ENCODE results near the gene F10.
"Not testable (repeated sequence)": the region's sequence is repeated elsewhere in the genome, so short reads cannot be mapped to it uniquely, and the experiment has no call there.

The F10 gene

DNA sequence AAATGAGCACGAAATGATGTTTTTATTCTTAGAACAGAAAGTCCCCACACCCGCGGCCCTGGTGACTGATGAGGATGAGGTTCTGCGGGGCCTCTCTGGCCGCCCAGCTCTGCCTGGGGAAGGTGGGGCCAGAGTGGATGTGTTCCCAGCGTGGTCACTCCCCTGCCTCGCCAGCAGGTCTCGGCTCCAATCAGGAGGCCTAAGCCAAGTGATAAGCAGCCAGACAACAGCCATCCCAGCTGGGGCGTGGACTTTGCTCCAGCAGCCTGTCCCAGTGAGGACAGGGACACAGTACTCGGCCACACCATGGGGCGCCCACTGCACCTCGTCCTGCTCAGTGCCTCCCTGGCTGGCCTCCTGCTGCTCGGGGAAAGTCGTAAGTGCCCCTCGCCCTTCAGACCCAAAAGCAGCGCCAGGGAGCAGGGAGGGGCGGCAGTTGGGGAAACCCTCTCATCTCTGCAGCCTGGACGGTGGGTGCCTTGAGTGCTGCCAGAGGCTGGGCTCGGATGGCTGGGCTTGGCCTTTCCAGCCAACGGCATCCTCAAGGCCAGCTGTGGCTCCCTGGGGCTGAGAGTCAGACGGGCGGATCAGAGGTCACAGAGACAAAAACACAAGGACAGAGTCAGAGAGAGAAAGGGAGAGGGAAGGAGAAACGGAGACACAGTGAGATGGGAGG is at the start of gene F10:
Gene F10, plus strand, starts transcription at position 250 of the 676 bp plus-strand sequence. Its CDS starts 57 bp downstream, at position 307.
- no peak for DNase-seq

DNA sequence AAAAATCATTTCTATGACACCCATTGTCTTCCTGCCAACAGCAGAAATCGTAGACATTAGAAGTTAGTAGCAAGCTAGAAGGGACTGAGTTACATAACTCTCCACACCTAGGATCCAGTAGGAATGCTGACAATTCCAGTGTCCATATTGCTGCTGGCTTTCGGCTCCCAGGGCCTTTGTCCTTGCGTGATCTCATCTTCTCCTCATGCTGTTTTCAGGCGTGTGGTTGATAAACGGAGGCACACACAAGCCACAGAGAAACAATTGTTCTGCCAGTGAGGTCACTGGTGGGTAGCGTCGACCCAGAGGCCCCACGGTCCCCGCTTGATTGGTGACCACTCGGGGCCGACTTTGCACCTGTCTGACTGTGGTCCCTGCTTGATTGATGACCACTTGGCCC is 48.7 kb upstream of the F10 start:
- DNase-seq = no peak

DNA sequence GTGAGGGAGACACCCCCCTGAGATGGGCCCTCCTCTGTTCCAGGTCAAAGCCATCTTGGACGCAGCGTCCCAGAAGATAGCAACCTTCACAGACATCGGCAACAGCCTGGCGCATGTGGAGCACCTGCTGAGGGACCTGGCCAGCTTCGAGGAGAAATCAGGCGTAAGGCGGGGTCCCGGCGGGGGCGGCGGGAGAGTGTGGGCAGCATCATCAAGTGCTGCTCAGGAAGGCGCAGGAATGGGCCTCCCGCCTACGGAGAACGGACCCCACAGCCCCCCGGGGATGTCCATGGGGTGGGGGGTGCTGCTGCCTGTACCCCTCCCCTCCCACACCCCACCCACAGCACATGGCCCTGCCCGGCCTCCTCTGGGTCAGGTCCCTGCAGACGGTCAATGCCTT is 48.2 kb upstream of the F10 start:
- DNase-seq = no peak

DNA sequence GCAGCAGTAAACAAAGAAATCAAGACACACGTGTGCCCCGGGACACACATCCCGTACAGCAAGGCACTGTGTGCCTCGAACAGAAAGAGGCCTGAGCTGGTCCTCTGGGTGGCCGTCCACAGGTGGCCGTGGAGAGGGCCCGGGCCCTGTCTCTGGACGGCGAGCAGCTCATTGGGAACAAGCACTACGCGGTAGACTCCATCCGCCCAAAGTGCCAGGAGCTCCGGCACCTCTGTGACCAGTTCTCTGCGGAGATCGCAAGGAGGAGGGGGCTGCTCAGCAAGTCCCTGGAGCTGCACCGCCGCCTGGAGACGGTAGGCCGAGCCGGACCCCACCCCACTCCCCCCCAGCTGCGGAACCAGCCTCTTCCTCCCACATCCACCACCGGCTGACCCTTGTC is 47.7 kb upstream of the F10 start:
- no peak for DNase-seq

DNA sequence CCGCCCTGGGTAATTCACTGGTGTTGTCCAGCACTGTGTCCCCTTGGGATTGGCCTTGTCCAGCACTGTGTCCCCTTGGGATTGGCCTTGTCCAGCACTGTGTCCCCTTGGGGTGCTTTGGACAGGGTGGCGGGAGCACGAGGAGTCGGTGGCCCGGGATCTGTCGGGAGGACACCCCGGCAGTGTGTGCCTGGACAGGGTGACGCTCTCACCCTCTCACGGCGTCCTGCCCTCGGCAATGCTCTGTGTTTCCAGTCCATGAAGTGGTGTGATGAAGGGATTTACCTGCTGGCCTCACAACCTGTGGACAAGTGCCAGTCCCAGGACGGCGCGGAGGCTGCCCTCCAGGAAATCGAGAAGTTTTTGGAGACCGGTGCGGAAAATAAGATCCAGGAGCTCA is 46.9 kb upstream of the F10 start:
- DNase-seq = no peak

DNA sequence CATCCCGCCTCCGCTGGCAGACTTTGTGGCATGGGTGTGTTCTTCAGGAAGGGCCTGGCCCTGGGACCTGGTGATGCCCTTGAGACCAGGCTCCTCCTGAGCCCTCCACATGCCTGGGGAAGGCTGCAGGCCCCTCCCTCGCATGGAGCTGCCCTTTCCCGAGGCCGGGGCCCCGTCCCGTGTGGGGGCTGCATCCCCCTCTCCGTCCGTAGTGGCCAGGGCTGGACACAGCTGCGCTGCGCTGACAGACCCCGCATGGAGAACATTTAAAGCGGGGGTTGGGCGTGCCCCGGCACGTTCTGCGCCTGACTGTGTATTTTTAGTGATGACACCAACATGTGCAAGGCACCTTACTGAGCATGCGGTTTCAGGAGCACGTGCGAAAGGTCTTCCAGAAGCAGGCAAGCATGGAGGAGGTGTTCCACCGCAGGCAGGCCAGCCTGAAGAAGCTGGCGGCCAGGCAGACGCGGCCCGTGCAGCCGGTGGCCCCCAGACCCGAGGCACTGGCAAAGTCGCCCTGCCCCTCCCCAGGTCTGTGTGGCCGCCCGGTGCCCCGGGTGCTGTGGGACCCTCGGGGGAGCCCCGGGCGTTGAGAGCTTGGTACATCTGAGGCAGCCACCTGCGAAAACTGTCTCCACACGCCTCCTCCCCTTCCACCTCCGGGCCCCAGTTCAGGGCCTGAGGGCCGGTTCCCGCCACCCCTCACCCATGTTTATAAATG is 45.8 kb upstream of the F10 start:
- no peak for DNase-seq

DNA sequence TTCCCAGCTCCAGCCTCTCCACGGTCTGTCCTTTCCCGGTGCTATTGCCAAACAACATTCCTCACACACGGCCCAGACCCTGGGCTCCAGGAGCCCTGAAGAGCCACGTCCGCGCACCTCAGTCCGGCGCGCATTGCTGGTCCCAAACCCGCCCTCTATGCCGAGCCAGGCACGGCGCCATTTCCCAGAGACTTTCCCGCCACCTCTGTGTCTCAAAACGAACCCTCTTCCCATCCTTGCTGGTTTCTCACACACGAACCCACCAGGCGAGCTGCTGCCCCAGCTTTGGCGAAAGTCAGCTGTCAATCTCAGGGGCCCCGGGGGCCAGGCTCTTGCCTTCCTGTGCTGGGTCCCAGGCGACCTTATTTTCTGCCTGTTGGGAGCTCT is 45.0 kb upstream of the F10 start:
- DNase-seq = no peak

DNA sequence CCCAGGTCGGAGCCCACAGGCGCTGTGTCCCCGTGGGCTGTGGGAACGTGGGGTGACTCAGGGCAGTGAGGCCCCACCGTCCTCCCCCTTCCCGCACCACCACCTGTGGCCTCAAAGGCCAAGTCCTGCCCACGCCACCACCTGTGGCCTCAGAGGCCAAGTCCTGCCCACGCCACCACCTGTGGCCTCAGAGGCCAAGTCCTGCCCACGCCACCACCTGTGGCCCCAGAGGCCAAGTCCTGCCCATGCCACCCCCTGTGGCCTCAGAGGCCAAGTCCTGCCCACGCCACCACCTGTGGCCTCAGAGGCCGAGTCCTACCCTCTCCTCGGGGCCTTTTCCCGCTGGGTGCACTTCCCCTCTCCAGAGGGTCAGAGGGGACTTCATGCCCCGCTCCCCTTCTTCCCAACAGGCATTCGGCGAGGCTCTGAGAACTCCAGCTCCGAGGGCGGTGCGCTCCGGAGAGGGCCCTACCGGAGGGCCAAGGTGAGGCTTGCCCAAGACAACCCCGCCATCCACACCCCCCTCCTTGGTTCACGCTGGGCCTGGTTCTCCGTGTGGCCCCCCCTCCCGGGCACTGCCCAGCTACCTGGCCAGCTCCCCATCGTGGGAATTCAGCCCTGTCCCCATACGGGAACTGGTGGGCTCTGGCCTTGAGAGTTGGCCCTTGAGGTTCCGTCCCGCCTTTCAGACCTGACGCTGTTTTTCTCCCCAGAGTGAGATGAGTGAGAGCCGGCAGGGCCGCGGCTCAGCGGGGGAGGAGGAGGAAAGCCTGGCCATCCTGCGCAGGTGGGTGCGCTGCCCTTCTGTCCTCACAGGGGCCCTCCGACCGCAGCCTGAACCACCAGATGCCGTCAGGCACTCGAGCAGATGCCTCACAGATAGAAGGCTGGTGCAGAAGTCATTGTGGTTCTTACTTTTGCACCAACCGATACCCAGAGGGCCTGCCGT is 44.4 kb upstream of the F10 start:
- DNase-seq = no peak

DNA sequence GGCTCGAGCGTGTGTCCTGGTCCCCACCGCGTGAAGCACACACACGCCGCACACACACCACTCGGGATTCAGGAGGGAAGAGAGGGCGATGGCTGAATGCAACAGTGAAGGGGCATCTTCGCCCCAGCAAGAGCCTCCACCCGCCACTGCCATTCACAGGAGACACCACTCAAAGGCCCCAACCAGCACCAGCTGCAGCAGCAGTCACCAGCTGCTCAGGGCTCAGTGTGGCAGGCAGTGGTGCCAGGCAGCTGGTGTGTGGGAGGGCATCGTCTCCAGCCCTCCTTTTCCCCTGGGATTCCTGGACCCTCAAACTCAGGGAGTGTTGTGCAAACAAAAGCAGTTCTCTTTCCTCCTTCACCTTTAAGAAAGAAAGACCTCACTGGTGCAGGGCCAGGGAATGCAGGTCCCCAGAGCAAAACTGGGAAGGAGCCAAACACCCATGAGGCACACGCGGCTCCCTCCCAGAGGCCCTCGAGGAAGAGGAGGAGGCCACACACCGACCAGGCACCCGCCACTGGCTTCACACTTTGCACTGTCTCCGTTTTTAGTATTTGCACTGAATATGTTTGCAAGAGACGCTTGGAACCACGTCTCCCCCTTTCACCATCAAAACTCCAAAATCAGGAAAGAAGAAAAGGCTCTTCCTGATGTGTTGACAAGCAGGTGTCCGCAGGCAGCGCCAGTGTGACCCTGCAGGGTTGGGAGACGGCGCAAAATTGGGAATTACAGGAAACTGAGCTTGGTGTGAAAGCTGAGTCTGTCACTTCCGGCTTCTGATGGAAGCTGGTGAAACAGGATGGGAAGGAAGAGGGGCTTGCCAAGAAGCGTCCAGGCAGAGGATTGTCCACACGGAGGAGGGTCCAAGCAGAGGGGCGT is 43.5 kb upstream of the F10 start:
- no peak for DNase-seq

DNA sequence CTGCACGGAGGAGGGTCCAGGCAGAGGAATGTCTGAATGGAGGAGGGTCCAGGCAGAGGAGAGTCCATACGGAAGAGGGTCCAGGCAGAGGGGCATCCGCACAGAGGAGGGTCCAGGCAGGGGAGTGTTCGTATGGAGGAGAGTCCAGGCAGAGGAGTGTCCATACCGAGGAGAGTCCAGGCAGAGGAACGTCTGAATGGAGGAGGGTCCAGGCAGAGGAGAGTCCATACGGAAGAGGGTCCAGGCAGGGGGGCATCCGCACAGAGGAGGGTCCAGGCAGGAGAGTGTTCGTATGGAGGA is 42.9 kb upstream of the F10 start:
- DNase-seq = not testable (repeated sequence)

DNA sequence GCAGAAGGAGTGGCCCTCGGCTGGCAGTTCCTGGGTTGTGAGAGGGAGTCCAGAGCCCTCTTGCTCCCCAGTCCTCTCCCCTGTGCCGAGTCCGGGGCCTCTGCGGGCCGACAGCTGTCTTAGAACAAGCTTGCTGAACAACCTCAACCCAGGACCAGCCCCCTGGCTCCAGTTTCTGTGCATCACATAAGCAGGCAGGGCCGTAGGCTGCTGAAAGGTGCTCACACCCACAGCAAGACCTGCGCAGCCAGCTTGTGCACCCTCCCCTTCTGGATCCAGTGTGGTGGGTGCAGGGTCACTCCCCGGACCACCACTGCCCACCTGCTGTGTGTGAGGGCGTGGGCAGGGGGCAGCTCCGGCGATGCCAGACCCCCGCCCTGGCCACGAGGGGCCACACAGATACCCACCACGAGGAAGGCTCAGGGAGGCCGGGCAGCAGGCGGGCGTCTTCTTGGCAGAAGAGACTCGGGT is 42.2 kb upstream of the F10 start:
- no peak for DNase-seq

DNA sequence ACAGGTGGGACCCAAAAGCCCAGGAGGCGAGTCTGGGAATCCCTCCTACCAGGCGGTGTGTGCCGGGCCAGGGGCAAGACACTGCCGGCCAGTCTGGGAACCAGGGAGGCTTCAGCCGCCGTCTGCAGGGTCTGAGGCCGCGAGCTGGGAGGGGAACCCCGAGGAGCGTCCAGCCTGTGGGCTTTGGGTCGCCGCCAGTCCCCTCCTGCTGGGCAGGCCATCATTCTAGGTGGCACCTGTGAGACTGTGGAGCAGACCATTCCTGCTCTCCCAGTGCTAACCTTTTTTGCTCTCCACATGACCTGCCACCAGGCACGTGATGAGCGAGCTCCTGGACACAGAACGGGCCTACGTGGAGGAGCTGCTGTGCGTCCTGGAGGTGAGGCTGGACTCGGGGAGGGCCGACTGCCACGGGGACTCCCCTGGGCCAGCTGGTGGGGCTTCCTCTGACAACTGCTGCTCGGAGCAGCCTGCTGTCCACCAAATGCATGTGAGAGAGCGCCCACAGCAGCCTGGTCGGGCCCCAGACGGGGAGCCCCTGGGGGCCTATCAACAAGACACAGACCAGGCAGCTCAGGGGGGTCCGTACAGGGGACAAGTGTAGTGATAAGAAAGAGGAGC is 41.6 kb upstream of the F10 start:
- DNase-seq = no peak

DNA sequence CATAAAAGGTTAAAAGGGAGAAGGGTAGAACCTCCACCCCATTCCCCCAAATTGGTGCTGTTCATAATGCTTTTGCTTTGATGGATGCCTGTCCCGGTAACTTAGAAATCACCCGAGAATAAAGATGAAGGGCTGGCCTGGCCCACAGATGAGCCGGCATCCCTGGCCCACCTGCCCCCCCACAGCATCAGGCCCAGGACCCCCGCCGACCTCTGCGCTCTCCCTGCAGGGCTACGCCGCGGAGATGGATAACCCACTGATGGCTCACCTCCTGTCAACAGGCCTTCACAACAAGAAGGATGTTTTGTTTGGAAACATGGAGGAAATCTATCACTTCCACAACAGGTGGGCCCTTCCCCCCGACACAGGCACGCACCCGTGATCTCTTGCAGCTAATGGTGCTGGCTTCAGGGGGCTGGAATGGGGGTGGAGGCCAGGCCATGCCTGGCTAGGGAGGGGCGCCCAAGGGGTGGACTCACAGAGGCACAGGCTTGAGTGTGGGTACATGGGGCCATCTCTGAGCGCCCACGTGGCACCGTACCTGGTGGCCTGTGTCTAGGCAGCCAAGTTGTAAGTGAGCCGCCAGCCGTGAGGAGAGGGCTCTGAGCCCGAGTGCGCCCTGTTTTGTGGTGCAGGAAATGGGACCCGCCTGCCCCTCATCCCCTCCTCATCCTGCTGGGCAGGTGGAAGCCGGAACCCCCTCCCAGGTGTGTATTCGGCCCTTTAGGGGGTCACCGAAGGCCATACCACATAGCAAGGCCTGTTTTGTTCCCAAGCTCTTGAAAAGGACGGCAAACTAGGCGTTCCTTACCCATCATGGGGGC is 40.2 kb upstream of the F10 start:
- DNase-seq = no peak

DNA sequence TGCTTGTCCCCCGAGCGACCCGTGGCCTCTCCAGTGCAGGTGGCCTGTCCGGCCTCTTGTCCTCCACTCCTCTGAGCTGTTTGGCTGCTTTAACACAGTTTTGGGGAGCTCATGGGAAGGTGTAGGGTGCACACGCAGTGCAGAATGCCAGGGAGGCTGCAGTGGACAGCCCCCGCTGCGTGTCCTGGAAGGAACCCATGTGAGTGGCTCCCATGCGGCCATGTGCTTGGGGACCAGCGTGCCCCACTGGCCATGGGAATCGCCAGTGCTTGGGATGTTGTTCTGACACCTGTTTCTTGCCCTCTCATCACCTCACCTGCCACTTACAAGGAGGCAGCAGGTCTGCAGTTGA is 39.6 kb upstream of the F10 start:
- no peak for DNase-seq

DNA sequence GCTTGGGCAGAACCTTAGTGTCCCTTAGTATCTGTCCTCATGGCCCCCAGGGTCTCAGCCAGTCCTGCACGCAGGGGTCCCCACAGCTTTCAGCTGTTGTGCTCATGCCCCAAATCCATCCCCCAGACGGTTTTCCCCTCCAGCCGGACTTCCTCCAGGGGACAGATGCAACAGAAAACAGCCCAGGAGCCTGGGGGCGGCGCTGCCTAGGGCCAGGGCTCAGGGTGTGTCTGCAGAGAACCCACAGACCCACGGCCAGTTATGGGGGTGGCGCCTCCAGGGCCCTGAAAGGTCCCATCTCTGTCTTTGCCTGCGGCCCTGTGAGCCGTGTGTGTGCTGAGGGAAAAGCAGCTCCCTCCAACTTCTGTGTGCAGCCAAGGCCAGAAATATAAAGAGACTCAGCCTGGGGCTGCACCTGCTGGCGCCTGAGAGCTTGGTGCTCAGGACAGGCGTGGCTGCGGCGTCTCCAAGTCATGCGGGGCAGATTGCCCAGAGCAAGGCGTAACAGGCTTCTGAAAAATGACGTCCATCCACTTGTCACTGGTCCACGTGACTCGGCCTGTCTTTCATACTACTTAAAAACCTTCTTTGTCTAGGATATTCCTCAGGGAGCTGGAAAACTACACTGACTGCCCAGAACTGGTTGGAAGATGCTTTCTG is 39.1 kb upstream of the F10 start:
- no peak for DNase-seq

DNA sequence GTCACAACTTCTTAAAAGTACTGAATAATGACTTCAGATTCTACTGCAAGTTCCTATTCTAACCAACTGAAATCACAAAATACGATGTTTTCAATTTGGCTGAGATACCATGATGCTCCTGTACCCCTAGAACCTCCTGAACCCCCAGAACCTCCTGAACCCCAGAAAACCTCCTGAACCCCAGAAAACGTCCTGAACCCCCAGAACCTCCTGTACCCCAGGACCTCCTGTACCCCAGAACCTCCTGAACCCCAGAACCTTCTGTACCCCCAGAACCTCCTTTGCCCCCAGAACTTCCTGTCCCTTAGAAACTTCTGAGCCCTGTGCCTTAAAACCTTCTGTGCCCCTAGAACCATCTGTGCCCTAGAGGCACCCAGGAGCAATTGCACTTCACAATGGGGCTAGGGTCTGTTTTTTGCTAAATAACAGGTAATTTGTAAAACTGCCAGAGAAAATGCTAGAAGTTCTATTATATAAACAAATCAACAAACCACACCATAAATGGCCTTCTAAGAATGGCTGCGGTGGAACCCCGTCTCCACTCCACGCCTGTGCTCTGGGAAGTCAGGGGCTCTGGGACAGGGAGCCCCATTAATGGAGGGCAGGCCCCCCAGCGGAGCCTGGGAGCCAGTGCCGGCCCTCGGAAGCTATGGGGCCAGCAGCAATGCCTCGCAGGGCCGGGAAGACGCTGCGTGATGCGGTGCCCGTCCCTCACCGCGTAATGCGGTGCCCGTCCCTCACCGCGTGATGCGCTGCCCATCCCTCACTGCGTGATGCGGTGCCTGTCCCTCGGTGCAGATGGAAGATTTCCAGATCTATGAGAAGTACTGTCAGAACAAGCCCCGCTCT is 38.3 kb upstream of the F10 start:
- DNase-seq = no peak

DNA sequence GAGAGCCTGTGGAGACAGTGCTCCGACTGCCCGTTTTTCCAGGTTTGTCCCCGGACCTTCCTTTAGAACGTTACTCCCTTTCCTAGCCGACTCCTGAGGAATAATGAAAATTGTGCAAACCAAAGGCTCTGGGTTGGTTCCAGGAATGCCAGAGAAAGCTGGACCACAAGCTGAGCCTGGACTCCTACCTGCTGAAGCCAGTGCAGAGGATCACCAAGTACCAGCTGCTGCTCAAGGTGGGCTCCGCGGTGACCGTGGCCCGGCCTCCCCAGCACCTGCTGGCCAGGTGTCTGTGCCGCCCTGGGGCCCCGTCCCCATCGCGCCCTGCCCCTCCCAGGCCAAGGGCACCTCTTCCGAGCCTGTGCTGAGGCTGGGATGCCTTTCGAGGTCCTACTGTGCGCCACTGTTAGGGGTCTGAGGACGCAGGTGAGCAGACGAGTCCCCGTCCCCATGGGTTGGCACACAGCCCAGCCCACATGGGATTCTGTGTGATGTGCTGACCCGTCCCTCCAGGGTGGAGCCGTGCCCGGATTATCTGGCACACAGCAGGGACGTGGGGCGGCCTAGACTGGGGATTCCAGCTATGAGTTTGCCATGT is 37.6 kb upstream of the F10 start:
- no peak for DNase-seq

DNA sequence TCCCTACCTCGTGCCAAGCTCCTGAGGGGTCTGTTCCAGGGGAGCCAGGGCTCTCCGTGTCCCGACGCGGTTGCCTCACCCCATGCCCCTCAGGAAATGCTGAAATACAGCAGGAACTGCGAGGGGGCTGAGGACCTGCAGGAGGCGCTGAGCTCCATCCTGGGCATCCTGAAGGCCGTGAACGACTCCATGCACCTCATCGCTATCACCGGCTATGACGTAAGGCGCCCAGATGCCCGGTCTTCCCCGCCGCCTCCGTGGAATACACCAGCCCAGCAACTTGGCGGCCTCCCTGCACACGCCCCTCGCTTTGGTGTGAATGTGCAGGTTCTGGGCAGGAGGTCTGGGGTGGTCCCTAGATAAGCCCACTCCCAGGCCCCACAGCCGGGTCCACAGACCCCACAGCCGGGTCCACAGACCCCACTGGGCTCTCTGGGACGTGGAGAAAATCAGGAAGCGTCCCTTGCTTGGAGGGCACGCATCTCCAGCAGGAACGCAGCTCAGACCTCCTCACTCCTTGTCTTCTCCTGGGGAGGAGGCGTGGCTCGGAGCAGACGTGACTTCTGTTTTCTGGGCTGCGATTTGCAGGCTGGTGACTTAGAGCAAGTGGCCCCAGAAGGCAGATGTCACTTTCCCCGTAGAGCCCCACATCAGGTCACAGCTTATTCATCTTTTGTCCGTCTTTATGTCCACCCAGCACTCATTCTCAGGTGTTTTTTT is 36.4 kb upstream of the F10 start:
- DNase-seq = no peak

Data from activated CD4-positive, alpha-beta T cell treated with anti-CD3 and anti-CD28 coated beads, Interleukin-2, Interleukin-6, amounts not matched to agents 100 ng/mL and 50 ng/mL, durations not matched to agents 16 hours and 8 hours (primary cell).